ENCODE measurements around the gene TPM4. TPM values are rescaled to one million over a fixed set of nuclear protein-coding genes. Genes with fewer than 3 reads are reported as not detected.

TPM4 gene
- total RNA-seq, 1 experiment from 2014 or later: 307 TPM

DNA sequence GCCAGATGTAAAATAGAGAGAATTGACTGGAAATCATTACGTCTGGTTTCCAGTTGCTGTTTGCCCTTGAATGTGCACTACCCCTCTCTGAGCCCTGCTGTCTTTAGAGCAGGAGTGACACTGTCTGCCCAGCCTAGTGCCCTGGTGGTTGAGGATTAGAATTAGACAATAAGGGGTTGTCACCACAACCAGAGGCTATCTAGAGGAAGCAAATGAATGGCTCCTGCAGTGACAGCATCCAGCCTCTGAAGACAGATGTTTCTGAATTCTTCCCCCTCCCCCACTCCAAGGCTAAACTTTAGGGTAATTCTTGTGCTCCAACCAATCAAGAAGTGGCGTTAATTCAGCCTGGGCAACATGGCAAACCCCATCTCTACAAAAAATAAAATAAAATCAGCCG lies 37.4 kb downstream of the TPM4 start:
- BruUV-seq (replicated peaks): no TSS peak
- Histone ChIP-seq H3K9me2 (ENCODE audit: insufficient read depth) (no peaks in the 10 kb centered on the region), H3K79me2 (ENCODE audit: low read depth) (peaks cover 52% of the 10 kb centered on the region)

DNA sequence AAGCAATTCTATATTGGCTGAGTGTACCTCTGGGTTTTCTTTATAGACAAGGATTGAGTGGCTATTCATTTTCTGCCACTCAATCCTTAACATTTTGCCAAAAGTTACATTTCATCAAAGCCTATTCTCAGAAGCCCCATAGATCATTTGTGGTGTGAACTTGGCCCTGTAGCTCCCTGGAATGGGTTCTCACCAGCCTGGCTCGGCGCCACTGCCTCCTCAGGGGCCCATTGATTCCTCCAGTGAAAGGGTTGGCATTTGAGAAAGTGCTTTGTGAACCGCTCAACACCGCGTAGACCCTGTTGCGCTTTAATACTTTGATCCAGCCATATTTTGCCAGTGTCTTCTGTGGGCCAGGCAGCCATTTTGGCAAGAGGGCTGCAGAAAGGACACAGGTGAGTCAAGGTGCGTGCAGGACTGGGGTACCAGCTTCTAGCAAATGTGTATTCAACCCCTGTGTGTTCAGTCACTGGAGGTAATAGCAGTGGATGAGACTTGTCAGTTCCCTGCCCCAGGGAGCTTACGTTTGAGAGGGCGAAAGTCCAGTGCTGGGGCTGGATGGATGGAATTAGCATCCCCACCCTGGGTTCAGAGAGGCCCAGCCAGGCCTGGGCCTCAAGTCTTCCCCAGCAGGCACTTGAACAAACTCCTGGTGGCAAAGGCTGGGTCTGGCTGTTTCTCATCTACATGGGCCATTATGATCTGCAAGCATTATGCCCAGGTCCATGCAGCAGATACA lies 39.2 kb downstream of the TPM4 start:
- H3K79me2 ChIP-seq (ENCODE audit: low read depth): peaks cover 52% of the 10 kb centered on the region
- CTCF ChIA-PET: interaction anchor here (0.6 kb wide), 1 partner anchor 70 kb away, joined by 3 read pairs; the partner anchor contains the start of gene FAM32A
- intact Hi-C loops (cut with micrococcal nuclease; ENCODE audit: unreplicated experiment): no loop called here

More for the DNA sequence above, 37.4 kb downstream of the TPM4 start:
- intact Hi-C loops (cut with micrococcal nuclease; ENCODE audit: unreplicated experiment): no loop called here
- no peaks in the 10 kb centered on the region; the same call in 1 of the 2 replicates for H3K36me3 ChIP-seq (ENCODE audit: low read depth)
- peaks cover 12% of the 10 kb centered on the region for H3K4me1 ChIP-seq (replicated peaks; ENCODE audit: insufficient read depth)
- ChIA-PET CTCF (no interaction called here), POLR2A (ENCODE audit: unreplicated experiment) (no interaction called here)
- no peak overlapping the region for H3K4me3 ChIP-seq
- no peaks in the 10 kb centered on the region for H3K27me3 ChIP-seq (ENCODE audit: insufficient read depth, low read depth)
- no peak overlapping the region for H3K27ac ChIP-seq
- H2AFZ ChIP-seq: no peak overlapping the region
- H4K20me1 ChIP-seq (ENCODE audit: insufficient read depth): peaks cover 8% of the 10 kb centered on the region; the same call in 1 of the 2 replicates
- no peaks in the 10 kb centered on the region for H3K9me3 ChIP-seq (ENCODE audit: insufficient read depth, low read depth)
- H3F3A ChIP-seq (ENCODE audit: insufficient read depth, low read depth): 0 out of 2 replicates have a peak, but pooled peaks cover 2% of the 10 kb centered on the region
- no peak for DNase-seq
- no peak overlapping the region for H3K4me2 ChIP-seq
- TF ChIP-seq, protein P1, sequence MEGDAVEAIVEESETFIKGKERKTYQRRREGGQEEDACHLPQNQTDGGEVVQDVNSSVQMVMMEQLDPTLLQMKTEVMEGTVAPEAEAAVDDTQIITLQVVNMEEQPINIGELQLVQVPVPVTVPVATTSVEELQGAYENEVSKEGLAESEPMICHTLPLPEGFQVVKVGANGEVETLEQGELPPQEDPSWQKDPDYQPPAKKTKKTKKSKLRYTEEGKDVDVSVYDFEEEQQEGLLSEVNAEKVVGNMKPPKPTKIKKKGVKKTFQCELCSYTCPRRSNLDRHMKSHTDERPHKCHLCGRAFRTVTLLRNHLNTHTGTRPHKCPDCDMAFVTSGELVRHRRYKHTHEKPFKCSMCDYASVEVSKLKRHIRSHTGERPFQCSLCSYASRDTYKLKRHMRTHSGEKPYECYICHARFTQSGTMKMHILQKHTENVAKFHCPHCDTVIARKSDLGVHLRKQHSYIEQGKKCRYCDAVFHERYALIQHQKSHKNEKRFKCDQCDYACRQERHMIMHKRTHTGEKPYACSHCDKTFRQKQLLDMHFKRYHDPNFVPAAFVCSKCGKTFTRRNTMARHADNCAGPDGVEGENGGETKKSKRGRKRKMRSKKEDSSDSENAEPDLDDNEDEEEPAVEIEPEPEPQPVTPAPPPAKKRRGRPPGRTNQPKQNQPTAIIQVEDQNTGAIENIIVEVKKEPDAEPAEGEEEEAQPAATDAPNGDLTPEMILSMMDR (conservative IDR thresholded peaks at IDR 0.05): no peak
- TF ChIP-seq EZH2 (IDR thresholded peaks at IDR 0.05; ENCODE audit: low read depth): no peak

DNA sequence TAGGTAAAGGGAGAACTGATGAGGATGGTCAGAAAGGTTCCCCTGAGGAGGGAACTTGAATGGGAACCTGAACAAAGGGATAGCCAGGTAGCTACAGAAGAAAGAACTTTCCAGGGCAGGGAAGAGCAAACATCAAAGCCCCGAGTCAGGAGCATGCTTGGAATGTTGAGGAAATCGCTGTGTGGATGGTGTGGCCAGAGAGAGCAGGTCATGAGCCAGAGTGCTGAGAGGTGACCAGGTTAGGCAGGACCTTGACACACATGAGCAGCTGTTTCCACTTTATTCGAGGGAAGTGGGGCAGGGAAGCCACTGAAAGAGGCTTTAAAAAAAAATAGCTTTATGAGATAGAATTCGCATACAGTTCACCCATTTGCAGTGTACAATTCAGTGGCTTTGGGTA lies 39.8 kb downstream of the TPM4 start:
- no peaks in the 10 kb centered on the region for H3K27me3 ChIP-seq (ENCODE audit: insufficient read depth, low read depth)
- BruUV-seq (replicated peaks): no TSS peak
- H3K27ac ChIP-seq: no peak overlapping the region
- ChIA-PET CTCF (interaction anchor here (0.6 kb wide), 1 partner anchor 69 kb away, joined by 3 read pairs; the partner anchor contains the start of gene FAM32A), POLR2A (ENCODE audit: unreplicated experiment) (no interaction called here)
- H3K9me2 ChIP-seq (ENCODE audit: insufficient read depth): no peaks in the 10 kb centered on the region
- H3K4me3 ChIP-seq: no peak overlapping the region
- no peak for DNase-seq
- H3K4me2 ChIP-seq: no peak overlapping the region
- peaks cover 8% of the 10 kb centered on the region; the same call in 1 of the 2 replicates for H4K20me1 ChIP-seq (ENCODE audit: insufficient read depth)
- TF ChIP-seq EZH2 (IDR thresholded peaks at IDR 0.05; ENCODE audit: low read depth): no peak
- TF ChIP-seq, protein P1 (conservative IDR thresholded peaks at IDR 0.05): no peak
- no peaks in the 10 kb centered on the region for H3F3A ChIP-seq (ENCODE audit: insufficient read depth, low read depth)
- no peak overlapping the region for H2AFZ ChIP-seq
- peaks cover 11% of the 10 kb centered on the region; the same call in 1 of the 2 replicates for H3K36me3 ChIP-seq (ENCODE audit: low read depth)
- intact Hi-C loops (cut with micrococcal nuclease; ENCODE audit: unreplicated experiment): no loop called here
- no peaks in the 10 kb centered on the region for H3K9me3 ChIP-seq (ENCODE audit: insufficient read depth, low read depth)
- H3K79me2 ChIP-seq (ENCODE audit: low read depth): peaks cover 52% of the 10 kb centered on the region
- H3K4me1 ChIP-seq (replicated peaks; ENCODE audit: insufficient read depth): peaks cover 12% of the 10 kb centered on the region

More for the DNA sequence above, 39.2 kb downstream of the TPM4 start:
- H3K4me1 ChIP-seq (replicated peaks; ENCODE audit: insufficient read depth): peaks cover 12% of the 10 kb centered on the region
- H3K27me3 ChIP-seq (ENCODE audit: insufficient read depth, low read depth): no peaks in the 10 kb centered on the region
- BruUV-seq (replicated peaks): no TSS peak
- no peak overlapping the region for H3K4me3 ChIP-seq
- H3K27ac ChIP-seq: no peak overlapping the region
- no peaks in the 10 kb centered on the region for H3K9me3 ChIP-seq (ENCODE audit: insufficient read depth, low read depth)
- peaks cover 8% of the 10 kb centered on the region; the same call in 1 of the 2 replicates for H4K20me1 ChIP-seq (ENCODE audit: insufficient read depth)
- no peaks in the 10 kb centered on the region for H3K9me2 ChIP-seq (ENCODE audit: insufficient read depth)
- POLR2A ChIA-PET (ENCODE audit: unreplicated experiment): no interaction called here
- TF ChIP-seq, protein P1 (conservative IDR thresholded peaks at IDR 0.05): no peak
- no peak for TF ChIP-seq EZH2 (IDR thresholded peaks at IDR 0.05; ENCODE audit: low read depth)
- no peaks in the 10 kb centered on the region for H3F3A ChIP-seq (ENCODE audit: insufficient read depth, low read depth)
- DNase-seq: no peak
- no peak overlapping the region for H2AFZ ChIP-seq
- no peak overlapping the region for H3K4me2 ChIP-seq
- H3K36me3 ChIP-seq (ENCODE audit: low read depth): peaks cover 11% of the 10 kb centered on the region; the same call in 1 of the 2 replicates

Measured in PC-9 (cell line).